ENCODE results near the gene C5orf15.
A peak's percentile ranks its signal among the peaks of the same experiment; 100 is the strongest.

The C5orf15 gene

DNA sequence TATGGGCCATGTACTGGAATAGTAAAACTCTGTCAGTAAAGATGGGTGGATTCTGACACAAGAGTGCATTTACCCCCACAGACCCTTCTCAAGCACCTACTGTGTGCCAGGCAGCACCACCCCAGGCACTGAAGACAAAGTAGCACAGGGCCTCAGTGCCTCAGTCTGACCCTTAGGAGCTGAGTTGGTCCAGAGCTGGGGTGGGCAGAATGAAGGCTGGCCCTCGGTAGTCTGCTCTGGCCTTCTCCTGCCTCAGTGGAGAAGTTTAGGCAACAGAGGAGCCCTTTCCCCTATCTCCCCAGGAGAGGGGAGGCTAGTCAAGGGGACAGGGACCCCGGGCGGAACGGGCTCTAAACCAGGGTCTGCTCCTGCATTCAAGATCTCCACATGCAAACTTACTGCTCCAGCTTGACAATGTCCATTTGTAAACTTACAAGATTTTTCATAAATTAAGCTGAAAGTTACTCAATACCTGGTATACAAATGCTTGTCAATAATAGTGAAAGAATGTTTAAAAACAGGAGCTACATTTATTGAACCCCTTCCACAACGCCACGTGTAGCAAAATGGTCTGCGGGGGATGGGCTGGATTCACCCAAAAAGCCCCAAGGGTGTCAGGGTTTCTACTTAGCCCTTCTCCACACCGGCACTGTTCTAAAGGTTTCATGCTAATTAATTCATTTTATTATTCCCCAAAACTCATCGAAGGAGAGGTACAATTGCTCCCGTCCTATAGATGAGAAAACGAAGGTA is 34.8 kb upstream of the C5orf15 start:
- no peak for TF ChIP-seq POLR2AphosphoS5 (IDR thresholded peaks at IDR 0.05; ENCODE audit: low read depth)

DNA sequence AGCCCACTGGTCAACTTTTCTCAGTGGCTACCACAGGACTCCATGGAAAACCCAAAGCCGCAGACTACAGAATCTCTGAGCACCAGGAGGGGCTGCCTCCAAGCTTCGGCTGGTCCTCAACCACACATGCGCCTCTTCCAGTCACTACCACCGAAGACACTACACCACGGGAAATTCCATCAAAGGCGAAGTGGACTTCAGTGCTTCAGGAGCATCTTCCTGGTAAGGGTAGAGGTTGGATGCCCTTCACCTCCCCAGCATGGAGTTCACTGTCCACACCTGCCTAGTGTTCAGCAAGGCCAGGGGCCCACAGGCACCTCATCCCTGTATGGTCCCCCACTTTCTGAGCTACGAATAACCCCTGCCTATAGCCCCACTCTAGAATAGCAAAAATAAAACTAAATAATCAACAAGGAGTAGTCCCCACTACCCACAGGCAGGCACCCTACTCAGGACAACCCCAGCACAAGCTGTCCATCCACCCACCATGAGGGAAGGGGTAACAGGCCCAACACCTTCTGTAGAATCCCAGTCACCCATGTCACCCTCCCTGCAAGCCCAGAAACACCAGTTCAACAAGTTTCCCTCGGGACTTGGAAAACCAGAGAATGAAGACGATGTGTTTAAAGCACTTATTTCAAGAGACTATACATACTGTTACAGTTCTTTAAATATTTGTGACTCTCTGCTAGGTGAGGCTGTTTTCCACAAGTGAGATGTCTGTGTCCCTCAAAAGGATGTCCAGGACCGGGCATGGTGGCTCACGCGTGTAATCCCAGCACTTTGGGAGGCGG is 33.7 kb upstream of the C5orf15 start:
- Histone ChIP-seq H3K27me3 (ENCODE audit: insufficient read depth, poor library complexity, severe bottlenecking) (no peaks in the 10 kb centered on the region), H3K27ac (replicated peaks) (no peak overlapping the region), H3K4me3 (replicated peaks; ENCODE audit: insufficient read depth, low read length) (no peak overlapping the region)
- TF ChIP-seq, protein P1, sequence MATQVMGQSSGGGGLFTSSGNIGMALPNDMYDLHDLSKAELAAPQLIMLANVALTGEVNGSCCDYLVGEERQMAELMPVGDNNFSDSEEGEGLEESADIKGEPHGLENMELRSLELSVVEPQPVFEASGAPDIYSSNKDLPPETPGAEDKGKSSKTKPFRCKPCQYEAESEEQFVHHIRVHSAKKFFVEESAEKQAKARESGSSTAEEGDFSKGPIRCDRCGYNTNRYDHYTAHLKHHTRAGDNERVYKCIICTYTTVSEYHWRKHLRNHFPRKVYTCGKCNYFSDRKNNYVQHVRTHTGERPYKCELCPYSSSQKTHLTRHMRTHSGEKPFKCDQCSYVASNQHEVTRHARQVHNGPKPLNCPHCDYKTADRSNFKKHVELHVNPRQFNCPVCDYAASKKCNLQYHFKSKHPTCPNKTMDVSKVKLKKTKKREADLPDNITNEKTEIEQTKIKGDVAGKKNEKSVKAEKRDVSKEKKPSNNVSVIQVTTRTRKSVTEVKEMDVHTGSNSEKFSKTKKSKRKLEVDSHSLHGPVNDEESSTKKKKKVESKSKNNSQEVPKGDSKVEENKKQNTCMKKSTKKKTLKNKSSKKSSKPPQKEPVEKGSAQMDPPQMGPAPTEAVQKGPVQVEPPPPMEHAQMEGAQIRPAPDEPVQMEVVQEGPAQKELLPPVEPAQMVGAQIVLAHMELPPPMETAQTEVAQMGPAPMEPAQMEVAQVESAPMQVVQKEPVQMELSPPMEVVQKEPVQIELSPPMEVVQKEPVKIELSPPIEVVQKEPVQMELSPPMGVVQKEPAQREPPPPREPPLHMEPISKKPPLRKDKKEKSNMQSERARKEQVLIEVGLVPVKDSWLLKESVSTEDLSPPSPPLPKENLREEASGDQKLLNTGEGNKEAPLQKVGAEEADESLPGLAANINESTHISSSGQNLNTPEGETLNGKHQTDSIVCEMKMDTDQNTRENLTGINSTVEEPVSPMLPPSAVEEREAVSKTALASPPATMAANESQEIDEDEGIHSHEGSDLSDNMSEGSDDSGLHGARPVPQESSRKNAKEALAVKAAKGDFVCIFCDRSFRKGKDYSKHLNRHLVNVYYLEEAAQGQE (IDR thresholded peaks at IDR 0.05; ENCODE audit: insufficient replicate concordance, low read depth): no peak
- TF ChIP-seq POLR2AphosphoS5 (IDR thresholded peaks at IDR 0.05; ENCODE audit: low read depth) (no peak), GABPA (IDR thresholded peaks at IDR 0.05; ENCODE audit: low read depth) (no peak), SPI1 (IDR thresholded peaks at IDR 0.05; ENCODE audit: borderline replicate concordance, low read depth) (no peak)
- TF ChIP-seq, protein P2, sequence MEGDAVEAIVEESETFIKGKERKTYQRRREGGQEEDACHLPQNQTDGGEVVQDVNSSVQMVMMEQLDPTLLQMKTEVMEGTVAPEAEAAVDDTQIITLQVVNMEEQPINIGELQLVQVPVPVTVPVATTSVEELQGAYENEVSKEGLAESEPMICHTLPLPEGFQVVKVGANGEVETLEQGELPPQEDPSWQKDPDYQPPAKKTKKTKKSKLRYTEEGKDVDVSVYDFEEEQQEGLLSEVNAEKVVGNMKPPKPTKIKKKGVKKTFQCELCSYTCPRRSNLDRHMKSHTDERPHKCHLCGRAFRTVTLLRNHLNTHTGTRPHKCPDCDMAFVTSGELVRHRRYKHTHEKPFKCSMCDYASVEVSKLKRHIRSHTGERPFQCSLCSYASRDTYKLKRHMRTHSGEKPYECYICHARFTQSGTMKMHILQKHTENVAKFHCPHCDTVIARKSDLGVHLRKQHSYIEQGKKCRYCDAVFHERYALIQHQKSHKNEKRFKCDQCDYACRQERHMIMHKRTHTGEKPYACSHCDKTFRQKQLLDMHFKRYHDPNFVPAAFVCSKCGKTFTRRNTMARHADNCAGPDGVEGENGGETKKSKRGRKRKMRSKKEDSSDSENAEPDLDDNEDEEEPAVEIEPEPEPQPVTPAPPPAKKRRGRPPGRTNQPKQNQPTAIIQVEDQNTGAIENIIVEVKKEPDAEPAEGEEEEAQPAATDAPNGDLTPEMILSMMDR (IDR thresholded peaks at IDR 0.05; ENCODE audit: insufficient read depth, low read length): no peak
- DNase-seq (ENCODE audit: low read depth in 1 of 2, low spot score in 1 of 2): no peak

More for the DNA sequence above, 34.8 kb upstream of the C5orf15 start:
- peak overlapping the region; percentile 71 for H3K27ac ChIP-seq (replicated peaks)
- DNase-seq (ENCODE audit: low read depth in 1 of 2, low spot score in 1 of 2): no peak
- H3K4me3 ChIP-seq (replicated peaks; ENCODE audit: insufficient read depth, low read length): peak overlapping the region; percentile 58
- H3K27me3 ChIP-seq (ENCODE audit: insufficient read depth, poor library complexity, severe bottlenecking): no peaks in the 10 kb centered on the region

DNA sequence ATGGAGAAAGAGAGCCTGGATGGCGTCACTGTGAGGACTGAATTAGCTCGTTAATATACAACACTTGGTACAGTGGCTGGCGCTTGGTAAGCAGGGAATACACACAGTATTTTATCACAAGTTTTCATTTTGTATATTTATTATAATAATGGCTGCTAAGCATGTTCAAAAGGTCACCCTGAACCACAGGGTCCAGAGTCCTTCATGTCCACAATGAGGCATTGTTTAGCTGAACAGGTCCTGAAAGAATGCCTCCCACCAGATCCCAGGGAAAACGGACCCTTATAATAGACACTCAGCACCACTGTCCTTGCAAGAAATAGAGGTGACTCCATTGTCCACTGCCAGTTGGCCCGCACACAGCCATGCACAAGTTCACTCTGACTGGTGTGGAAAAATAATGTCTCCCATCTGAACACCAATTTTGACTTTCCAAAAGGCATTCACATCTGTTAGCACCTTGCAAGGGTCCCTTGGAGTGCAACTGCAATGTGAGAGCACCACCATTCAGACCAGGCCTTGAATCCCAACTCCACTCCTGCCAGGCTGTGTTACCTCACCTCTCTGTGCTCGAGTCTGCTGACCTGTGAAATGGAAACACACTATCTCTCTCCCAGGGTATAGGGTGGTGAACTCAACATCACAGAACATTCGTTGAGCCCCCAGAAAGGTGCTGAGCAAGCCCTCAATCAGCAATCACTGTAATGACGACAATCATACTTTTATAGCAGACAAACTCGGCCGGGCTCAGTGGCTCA is 32.5 kb upstream of the C5orf15 start:
- no peak for DNase-seq (ENCODE audit: low read depth in 1 of 2, low spot score in 1 of 2)
- TF ChIP-seq, protein P2 (IDR thresholded peaks at IDR 0.05; ENCODE audit: insufficient read depth, low read length): no peak
- no peak for TF ChIP-seq POLR2AphosphoS5 (IDR thresholded peaks at IDR 0.05; ENCODE audit: low read depth)
- no peak for TF ChIP-seq SPI1 (IDR thresholded peaks at IDR 0.05; ENCODE audit: borderline replicate concordance, low read depth)
- TF ChIP-seq, protein P1 (IDR thresholded peaks at IDR 0.05; ENCODE audit: insufficient replicate concordance, low read depth): no peak
- TF ChIP-seq GABPA (IDR thresholded peaks at IDR 0.05; ENCODE audit: low read depth): no peak
- Histone ChIP-seq H3K27me3 (ENCODE audit: insufficient read depth, poor library complexity, severe bottlenecking) (no peaks in the 10 kb centered on the region), H3K4me3 (replicated peaks; ENCODE audit: insufficient read depth, low read length) (no peak overlapping the region), H3K27ac (replicated peaks) (no peak overlapping the region)

DNA sequence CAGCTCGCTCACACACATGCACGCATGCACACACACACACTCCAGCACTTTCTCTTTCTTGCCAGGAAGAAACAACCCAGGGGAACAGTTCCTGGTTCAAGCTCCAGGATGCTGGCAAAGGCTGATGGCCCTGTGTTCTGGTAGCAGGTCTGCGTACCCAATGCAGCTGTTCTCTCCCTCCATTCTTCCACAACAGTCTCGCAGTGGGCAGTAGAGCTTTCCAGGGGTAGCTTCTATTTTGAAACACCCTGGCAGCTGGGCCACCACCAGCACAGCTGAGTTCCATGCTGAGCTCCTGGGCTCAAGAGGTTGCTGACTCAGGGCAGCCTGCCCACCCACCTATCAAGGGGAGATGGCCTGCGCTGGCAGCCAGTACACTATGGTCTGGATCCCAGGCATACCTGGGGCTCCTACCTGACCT is 31.7 kb upstream of the C5orf15 start:
- no peak overlapping the region for H3K4me3 ChIP-seq (replicated peaks; ENCODE audit: insufficient read depth, low read length)
- no peak for DNase-seq (ENCODE audit: low read depth in 1 of 2, low spot score in 1 of 2)
- no peak overlapping the region for H3K27ac ChIP-seq (replicated peaks)
- TF ChIP-seq SPI1 (IDR thresholded peaks at IDR 0.05; ENCODE audit: borderline replicate concordance, low read depth) (no peak), GABPA (IDR thresholded peaks at IDR 0.05; ENCODE audit: low read depth) (no peak), POLR2AphosphoS5 (IDR thresholded peaks at IDR 0.05; ENCODE audit: low read depth) (no peak)
- TF ChIP-seq, protein P2 (IDR thresholded peaks at IDR 0.05; ENCODE audit: insufficient read depth, low read length): no peak
- TF ChIP-seq, protein P1 (IDR thresholded peaks at IDR 0.05; ENCODE audit: insufficient replicate concordance, low read depth): no peak
- H3K27me3 ChIP-seq (ENCODE audit: insufficient read depth, poor library complexity, severe bottlenecking): no peaks in the 10 kb centered on the region

Data from HL-60 (cell line).